HL-60 (cell line): ENCODE data around the gene CALN1.

ENCODE experiments used
- CTCF ChIP-seq: IDR thresholded peaks from one replicate; pipeline ENCODE4 v1.5.1; 2011; ENCODE audit warnings: low read length, control low read depth, inconsistent platforms; ENCODE audit not compliant: insufficient read depth
- GABPA ChIP-seq: IDR thresholded peaks from 2 replicates; pipeline ENCODE4 v1.6.1; 2012; ENCODE audit warnings: low read depth
- POLR2AphosphoS5 ChIP-seq: IDR thresholded peaks from 2 replicates; pipeline ENCODE4 v1.6.1; 2012; ENCODE audit warnings: low read depth
- REST ChIP-seq: IDR thresholded peaks from 2 replicates; pipeline ENCODE4 v1.6.1; 2012; ENCODE audit warnings: low read depth; ENCODE audit not compliant: insufficient replicate concordance
- SPI1 ChIP-seq: IDR thresholded peaks from 2 replicates; pipeline ENCODE4 v1.6.1; 2012; ENCODE audit warnings: low read depth, mild to moderate bottlenecking, borderline replicate concordance

DNA sequence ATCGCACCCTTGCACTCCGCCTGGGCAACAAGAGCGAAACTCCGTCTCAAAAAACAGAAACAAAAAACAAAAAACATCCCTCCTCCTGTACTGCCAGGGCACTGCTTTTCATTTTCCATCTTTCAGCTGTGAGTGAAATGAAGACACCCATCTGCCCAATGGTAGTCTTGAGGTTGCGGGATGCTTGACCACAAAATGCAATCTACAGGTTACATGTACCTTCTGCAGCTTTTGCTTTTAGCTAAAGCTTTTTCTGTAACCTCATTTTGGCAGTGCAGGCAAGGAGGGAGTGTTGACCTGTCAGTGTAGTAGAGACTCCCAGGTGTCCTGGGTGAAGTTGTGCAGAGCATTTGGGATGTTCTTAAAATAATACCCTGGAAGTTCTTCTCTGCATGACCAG, 476.5 kb downstream of the CALN1 start:
- TF ChIP-seq CTCF (no peak), REST (no peak), GABPA (no peak), POLR2AphosphoS5 (no peak), SPI1 (no peak)
